G401 (cell line): ENCODE data around the gene BABAM2. TPM values are rescaled to one million over a fixed set of nuclear protein-coding genes. Genes with fewer than 3 reads are reported as not detected.
"Not testable (repeated sequence)": the region's sequence is repeated elsewhere in the genome, so short reads cannot be mapped to it uniquely, and the experiment has no call there.

Experiments
- DNase-seq: peaks from one replicate; pipeline ENCODE4 v3.0.0-alpha.2; 2015; ENCODE audit warnings: low spot score
- in situ Hi-C: cut with HindIII; loops from 2 replicates; pipeline ENCODE4 v1.10.0; 2016; ENCODE audit warnings: low sequenced_read_pairs, mixed read lengths
- total RNA-seq: library from RNA; depleted of rRNA; stranded (reverse); fragments of >200 nt; shearing (Covaris generic); gene quantifications from 2 replicates; pipeline ENCODE4 v1.2.3, GENCODE V29; 2014; rRNA removed

BABAM2 gene
- 26.6 and 42.3 TPM in 2 replicates for total RNA-seq

DNA sequence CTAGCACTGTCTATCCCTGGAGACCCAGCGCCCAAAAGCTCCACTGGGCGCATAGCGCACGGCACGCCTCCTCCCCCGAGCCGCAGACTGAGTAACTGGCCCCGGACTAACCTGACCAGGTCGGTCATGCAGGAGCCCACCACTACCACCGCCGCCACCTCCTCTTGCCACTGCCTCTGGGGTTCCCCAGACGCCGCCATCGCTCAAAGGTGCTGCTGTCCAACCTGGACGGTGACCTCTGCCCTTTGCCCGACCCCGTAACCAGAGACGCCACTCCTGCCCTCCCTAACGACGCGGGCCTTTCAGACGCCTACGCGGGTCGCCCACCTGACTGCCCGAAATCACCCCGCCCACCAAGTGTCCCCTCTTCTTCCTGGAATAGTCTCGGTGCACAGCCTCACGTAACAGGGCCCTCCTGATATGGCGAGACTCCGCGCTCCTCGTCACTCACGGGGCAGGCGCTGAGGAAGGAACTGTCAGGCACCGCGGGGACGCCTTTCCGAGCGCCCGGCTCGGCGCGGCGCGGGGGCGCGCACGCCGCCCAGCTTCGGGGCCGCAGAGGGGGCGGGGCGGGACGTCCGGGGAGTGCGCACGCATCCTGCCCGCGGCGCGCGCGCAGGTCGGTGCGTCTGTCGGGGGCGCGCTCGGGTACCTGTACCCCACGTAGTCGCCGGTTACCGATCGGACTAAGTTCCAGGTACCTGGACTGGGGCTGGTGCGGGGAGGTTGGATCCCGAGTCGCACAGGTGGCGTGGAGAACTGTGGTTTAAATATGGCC is at the start of gene BABAM2, which contains the start of gene RBKS:
Gene BABAM2 (plus strand): TSS at position 584 of the 778 bp plus-strand sequence. CDS start 3,828 bp downstream, outside the sequence.
Gene RBKS (minus strand): TSS at position 242 of the 778 bp plus-strand sequence. CDS start 42 bp downstream, at position 200.
- in situ Hi-C loops, result no loop called here
- DNase-seq, result peak; percentile 84

DNA sequence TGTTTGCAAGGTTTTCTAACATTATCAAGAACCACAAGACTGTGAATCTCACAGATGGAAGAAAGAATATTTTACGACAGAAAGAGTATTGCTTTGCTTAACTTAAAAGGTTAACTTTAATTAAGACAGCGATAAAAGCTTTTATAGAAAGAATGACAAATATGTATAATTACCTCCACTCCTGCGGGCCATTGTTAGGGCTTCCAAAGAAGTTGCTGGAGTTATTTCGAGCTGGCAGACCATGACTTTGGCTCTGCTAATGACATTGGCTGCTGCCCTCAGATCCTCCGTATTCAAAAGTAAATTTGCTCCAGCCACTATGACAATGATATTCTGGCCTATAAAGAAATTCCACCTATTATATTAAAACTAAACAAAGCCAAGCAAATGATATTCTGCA is 47.6 kb upstream of the BABAM2 start:
- in situ Hi-C loops, result no loop called here

GRCh38 chr2:27843992-27844391 is 46.5 kb upstream of the BABAM2 start:
- in situ Hi-C loops, result no loop called here
- DNase-seq, result no peak

More for the DNA sequence above, 47.6 kb upstream of the BABAM2 start:
- no peak for DNase-seq

DNA sequence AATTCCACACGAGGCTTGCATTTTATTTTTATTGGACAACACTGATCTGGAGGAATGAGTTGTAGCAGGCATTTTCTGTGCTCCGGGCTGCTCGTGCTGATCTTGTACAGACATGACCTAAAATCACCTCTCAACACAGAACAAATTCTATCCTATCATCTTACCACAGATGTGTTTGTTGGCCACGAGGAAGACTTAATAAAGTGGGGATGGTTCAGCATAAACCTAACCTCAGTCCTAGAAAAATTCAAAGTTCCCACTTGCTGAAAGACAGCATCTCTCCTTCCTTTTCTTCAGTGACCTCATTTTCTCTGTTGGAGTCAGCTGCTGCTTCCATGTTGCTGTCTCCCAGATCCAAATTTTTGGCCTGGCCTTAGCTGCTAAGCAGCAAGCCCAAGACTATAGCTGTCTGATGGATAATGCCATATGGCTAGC is 45.7 kb upstream of the BABAM2 start:
- in situ Hi-C loops, result no loop called here
- peak; percentile 85 for DNase-seq

GRCh38 chr2:27847333-27847732 is 43.2 kb upstream of the BABAM2 start:
- DNase-seq, result no peak
- in situ Hi-C loops, result no loop called here

- DNase-seq, result no peak
- in situ Hi-C loops, result no loop called here
These were observed 40.8 kb upstream of the BABAM2 start for GRCh38 chr2:27849558-27850205.

DNA sequence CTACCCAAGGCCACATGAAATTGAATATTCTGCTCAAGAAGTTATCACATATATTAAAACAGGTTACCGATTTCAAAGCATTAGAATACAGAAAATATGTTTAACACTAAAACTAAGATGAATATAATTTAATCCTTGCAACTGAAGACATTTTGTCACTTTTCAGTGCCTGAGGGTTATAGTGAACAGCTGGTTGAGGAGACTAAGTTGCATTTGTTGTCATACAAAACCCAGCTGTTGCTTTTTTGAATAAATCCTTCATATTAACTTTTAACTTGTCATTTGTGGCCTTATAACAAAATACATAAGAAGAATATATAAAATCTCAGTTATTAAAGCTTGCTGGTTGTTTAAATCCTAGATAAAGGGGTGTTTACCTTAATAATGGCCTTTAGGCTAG is 37.8 kb upstream of the BABAM2 start:
- in situ Hi-C loops, result no loop called here
- DNase-seq, result no peak

DNA sequence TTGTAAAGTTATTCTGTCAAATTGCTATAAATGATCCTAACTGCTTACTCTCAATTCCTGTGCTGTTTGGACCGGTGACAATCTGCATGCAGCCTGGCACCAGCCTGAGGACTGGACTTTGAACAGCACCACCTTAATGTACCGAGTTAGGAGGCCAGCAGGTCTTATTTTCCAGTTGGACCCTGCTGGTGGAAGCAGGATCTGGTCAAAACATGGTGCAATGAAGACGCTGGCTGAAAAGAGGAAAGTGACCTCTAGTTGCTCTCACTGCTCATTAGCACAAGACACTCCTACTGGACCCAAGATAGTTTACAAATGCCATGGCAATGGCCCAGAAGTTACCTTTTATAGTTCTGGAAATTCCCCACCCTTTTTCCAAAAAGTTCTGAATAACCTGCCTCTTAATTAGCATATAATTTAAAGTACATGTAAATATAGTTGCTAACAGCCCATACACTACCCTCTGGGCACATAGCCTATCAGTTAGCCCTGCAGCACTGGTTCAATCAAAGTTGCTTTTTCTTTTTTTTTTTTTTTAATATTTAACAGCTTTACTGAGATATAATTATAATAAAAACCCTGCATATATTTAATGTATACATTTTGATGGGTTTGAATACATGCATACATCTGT is 36.2 kb upstream of the BABAM2 start:
- in situ Hi-C loops, result no loop called here
- no peak for DNase-seq

GRCh38 chr2:27855476-27855875 is 35.1 kb upstream of the BABAM2 start:
- DNase-seq, result no peak
- in situ Hi-C loops, result no loop called here

DNA sequence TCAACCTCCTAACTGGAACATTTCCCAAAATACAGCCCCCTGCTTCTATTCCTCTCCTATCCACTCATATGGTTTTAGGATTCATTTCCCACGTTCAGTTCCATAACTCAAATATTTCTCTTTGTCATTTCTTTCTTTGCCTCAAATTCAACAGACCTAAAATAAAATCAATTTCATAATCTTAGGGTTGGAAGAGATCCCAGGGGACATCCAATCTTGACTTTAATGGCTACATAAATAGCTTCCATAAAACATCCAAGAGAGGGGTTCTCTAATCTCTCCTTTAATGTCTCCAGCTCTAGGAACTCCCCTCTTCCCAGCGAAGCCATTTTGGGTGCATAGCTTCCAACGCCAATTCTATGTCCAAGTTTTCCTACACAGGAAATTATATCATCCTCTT is 34.1 kb upstream of the BABAM2 start:
- in situ Hi-C loops, result no loop called here
- DNase-seq, result no peak

- no peak for DNase-seq
- in situ Hi-C loops, result no loop called here
These were observed 33.6 kb upstream of the BABAM2 start for GRCh38 chr2:27856956-27857355.

DNA sequence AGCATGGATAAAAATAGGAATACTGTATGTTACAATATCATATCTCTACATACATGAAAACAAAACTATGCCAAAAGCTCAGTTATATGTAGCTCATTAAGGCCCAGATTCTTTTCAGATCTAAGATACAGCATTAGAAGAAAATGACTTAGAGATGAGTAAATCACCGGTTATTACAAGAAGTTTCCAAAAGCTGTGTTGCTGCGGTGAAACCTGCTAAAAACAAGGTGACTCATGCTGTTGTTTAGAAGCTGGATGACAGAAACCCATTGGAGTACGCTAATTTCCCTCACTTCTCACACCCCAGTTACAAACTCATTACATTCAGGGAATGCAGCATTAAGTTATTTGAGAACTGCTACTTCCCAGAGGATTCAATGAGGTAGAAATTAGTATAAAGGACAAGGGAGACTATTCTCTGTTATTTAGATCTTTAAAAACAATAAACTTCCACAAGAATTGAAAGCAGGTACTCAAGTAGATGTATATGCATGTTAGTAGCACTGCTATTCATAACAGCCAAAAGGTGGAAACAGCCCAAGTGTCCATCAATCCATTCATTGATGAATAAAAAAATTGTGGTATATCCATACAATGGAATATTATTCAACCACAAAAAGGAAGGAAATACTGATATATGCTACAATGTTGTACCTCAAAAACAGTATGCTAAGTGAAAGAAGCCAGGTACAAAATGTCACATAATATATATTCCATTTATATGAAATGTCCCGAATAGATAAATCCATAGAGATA is 32.9 kb upstream of the BABAM2 start:
- in situ Hi-C loops, result no loop called here

GRCh38 chr2:27860111-27860510 is 30.4 kb upstream of the BABAM2 start:
- in situ Hi-C loops, result no loop called here
- no peak for DNase-seq

More for the DNA sequence above, 32.9 kb upstream of the BABAM2 start:
- DNase-seq, result no peak

- DNase-seq, result no peak
- in situ Hi-C loops, result no loop called here
These were observed 27.4 kb upstream of the BABAM2 start for GRCh38 chr2:27863146-27863545.

- in situ Hi-C loops, DNase-seq: not testable (repeated sequence)
These were observed 26.6 kb upstream of the BABAM2 start for GRCh38 chr2:27863955-27864354.

DNA sequence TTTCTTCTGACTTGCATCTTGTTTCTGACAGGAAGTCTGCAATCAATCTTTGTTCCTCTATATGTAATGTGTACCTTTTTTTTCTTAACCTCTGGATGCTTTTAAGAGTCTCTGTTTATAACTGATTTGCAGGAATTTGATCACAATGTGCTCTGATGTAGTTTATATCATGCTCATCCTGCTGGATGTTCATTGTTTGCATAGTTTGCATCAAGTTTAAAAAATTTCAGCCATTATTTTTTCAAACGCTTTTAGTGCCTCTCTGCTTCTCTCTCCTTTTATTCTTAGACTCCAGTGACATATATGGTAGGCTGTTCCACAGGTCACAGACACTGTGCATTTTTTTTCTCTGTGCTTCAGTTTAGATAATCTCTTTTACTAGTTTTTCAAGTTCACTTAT is 24.3 kb upstream of the BABAM2 start:
- no peak for DNase-seq
- in situ Hi-C loops, result no loop called here

GRCh38 chr2:27869763-27870162 is 20.8 kb upstream of the BABAM2 start:
- in situ Hi-C loops, result no loop called here
- no peak for DNase-seq

DNA sequence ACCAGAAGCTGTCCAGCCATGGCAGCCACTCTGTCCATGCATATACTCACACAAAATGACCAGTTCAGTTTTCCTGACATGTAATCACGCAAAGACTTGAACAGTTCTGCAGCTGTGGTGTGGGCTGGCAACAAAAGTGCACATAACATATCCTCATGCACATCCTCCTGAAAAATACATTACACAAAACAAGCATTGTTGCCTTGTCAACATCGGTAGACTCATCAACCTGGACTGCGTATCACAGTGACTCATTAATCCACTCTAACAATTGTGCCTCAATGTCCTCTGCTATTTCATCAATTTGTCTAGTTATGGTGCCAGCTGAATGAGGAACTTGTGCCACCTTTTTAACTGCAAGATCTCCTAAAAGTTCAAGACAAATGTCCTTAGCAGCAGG is 19.8 kb upstream of the BABAM2 start:
- in situ Hi-C loops, result no loop called here
- DNase-seq, result no peak

DNA sequence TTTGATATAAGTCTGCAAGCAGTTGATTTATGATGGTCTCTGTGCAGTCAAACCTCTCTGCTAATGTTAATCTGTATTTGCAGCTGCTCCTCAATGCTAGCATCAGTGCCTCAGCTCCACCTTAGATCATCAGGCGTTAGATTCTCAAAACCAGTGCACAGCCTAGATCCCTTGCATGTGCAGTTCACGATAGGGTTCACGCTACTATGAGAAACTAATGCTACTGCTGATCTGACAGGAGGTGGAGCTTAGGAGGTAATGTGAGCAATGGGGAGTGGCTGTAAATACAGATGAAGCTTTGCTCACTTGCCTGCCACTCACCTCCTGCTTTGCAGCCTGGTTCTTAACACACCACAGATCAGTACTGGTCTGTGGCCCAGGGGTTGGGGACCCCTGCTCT is 18.7 kb upstream of the BABAM2 start:
- in situ Hi-C loops, result no loop called here
- no peak for DNase-seq
